Naive thymus-derived CD4-positive, alpha-beta T cell (primary cell): ENCODE measurements around the gene IVNS1ABP. TPM values are rescaled to one million over a fixed set of nuclear protein-coding genes. Genes with fewer than 3 reads are reported as not detected.

Experiments used
- ATAC-seq: fragments of 150-1000 bp; cut with Tn5 transposase; 2 replicates; pipeline ENCODE4 v1.10.0; 2021; ENCODE audit warnings: mild to moderate bottlenecking, moderate library complexity
- CTCF ChIA-PET: fragments of 350-600 bp; sonication (Branson Sonifier 250); formaldehyde crosslinking; loops from one replicate; lab custom pipeline; 2021; ENCODE audit warnings: antibody characterized with exemption; lab: Charles Lee
- POLR2A ChIA-PET: fragments of 350-600 bp; sonication (Branson Sonifier 250); formaldehyde crosslinking; loops from one replicate; lab custom pipeline; 2021; ENCODE audit warnings: antibody characterized with exemption, inconsistent platforms; lab: Charles Lee
- DNase-seq, 9 donors: peaks; one replicate each; pipeline versions ENCODE4 v3.0.0 to v3.0.0-alpha.2; 2020 to 2022; ENCODE audit warnings: mixed read lengths in 1 of 9
- H3K27ac ChIP-seq: one replicate; pipeline ENCODE4 v1.7.0; 2013; ENCODE audit warnings: mild to moderate bottlenecking, low read depth, low read length, moderate library complexity
- H3K27me3 ChIP-seq, 2 donors: one replicate each; pipeline ENCODE4 v1.7.0; 2013; ENCODE audit warnings: low read length in 2 of 2, mild to moderate bottlenecking in 2 of 2, moderate library complexity in 2 of 2; ENCODE audit not compliant: control insufficient read depth in 2 of 2, insufficient read depth in 2 of 2
- H3K36me3 ChIP-seq, 3 experiments: 1 replicate in 2 of 3; 2 replicates in 1 of 3; pipeline ENCODE4 v1.7.0; 2013; ENCODE audit warnings: low read length in 3 of 3, mild to moderate bottlenecking in 3 of 3, moderate library complexity in 1 of 3; ENCODE audit not compliant: insufficient read depth in 3 of 3, control insufficient read depth in 2 of 3
- H3K4me1 ChIP-seq, 2 donors: one replicate each; pipeline ENCODE4 v1.7.0; 2013; ENCODE audit warnings: low read length in 2 of 2, mild to moderate bottlenecking in 2 of 2, moderate library complexity in 1 of 2; ENCODE audit not compliant: control insufficient read depth in 2 of 2, insufficient read depth in 2 of 2
- H3K4me3 ChIP-seq: 2 replicates; pipeline ENCODE4 v1.7.0; 2013; ENCODE audit warnings: mild to moderate bottlenecking, low read length
- H3K9me3 ChIP-seq, 3 experiments: 1 replicate in 2 of 3; 2 replicates in 1 of 3; pipeline ENCODE4 v1.7.0; 2013; ENCODE audit warnings: low read length in 3 of 3; ENCODE audit not compliant: control insufficient read depth in 2 of 3
- H3K27ac Mint-ChIP-seq, 9 donors: one replicate each; pipeline ENCODE4 v1.8.0; 2020 to 2022; ENCODE audit warnings: mixed read lengths in 9 of 9, mild to moderate bottlenecking in 8 of 9, moderate library complexity in 5 of 9, inconsistent platforms in 2 of 9
- H3K27me3 Mint-ChIP-seq, 5 donors: one replicate each; pipeline ENCODE4 v1.8.0; 2021 to 2022; ENCODE audit warnings: mixed read lengths in 5 of 5, mild to moderate bottlenecking in 1 of 5
- H3K36me3 Mint-ChIP-seq, 5 donors: one replicate each; pipeline ENCODE4 v1.8.0; 2020 to 2022; ENCODE audit warnings: mixed read lengths in 5 of 5, mild to moderate bottlenecking in 3 of 5, inconsistent platforms in 1 of 5
- H3K4me1 Mint-ChIP-seq, 7 donors: one replicate each; pipeline ENCODE4 v1.8.0; 2020 to 2022; ENCODE audit warnings: mixed read lengths in 7 of 7, mild to moderate bottlenecking in 3 of 7, inconsistent platforms in 1 of 7
- H3K4me3 Mint-ChIP-seq, 10 donors: one replicate each; pipeline ENCODE4 v1.8.0; 2020 to 2022; ENCODE audit warnings: mild to moderate bottlenecking in 10 of 10, mixed read lengths in 10 of 10, moderate library complexity in 6 of 10, inconsistent platforms in 2 of 10
- H3K9me3 Mint-ChIP-seq, 11 donors: one replicate each; pipeline ENCODE4 v1.8.0; 2020 to 2022; ENCODE audit warnings: mixed read lengths in 11 of 11, mild to moderate bottlenecking in 4 of 11, inconsistent platforms in 1 of 11, moderate library complexity in 1 of 11
- intact Hi-C, 2 donors: fragments of 100-400 bp; cut with micrococcal nuclease; formaldehyde crosslinking; loops; one replicate each; pipeline ENCODE4 v1.15.1; 2023
- polyA plus RNA-seq, 2 donors: library from polyadenylated mRNA; unstranded; fragments of 300-500 nt; fragmentation: Illumina TruSeq; gene quantifications; one replicate each; pipeline ENCODE4 v1.2.3, GENCODE V29; 2021
- total RNA-seq, 6 experiments: library from RNA in 5 of 6; stranded (reverse) in 5 of 6; gene quantifications; 1 replicate in 5 of 6; 2 replicates in 1 of 6; pipeline ENCODE4 v1.2.3 and lab custom pipeline; 2021 to 2026

Gene IVNS1ABP
- total and polyA plus RNA-seq, 7 experiments from 2014 or later, result 67.0 to 268 (median 172) TPM

DNA sequence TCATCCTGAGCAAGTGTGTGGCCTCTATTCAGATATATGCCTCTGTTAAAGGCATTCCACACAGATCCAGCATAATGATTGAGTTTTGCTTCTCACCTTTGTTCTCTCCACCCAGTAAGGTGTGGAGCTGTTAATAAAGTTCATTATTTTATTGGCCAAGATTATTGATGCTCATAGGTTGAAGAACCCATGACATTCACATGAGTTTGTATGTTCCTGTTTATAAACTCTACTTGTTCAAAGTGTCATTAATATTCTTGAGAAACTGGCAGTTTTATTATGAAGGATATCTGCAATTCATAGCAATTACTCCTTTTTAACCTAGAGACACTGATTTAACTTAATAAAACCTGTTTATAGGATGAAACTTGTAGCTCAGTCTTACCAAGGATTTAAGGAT is 22.0 kb downstream of the IVNS1ABP start:
- H3K4me3 Mint-ChIP-seq, result no peak overlapping the region
- no peaks in the 10 kb centered on the region for H3K9me3 Mint-ChIP-seq
- ATAC-seq (no peak), DNase-seq (no peak)
- Histone ChIP-seq H3K27me3 (no peaks in the 10 kb centered on the region), H3K36me3 (peaks cover 5 to 39% (median 14%) of the 10 kb centered on the region in 3 experiments), H3K4me3 (no peak overlapping the region), H3K4me1 (peaks cover 0 to 6% of the 10 kb centered on the region in 2 donors), H3K27ac (no peak overlapping the region), H3K9me3 (no peaks in the 10 kb centered on the region)
- ChIA-PET CTCF (interaction anchor here (1.6 kb wide), 1 partner anchor 10 kb away, joined by 4 read pairs; no protein-coding TSS in a partner anchor), POLR2A (interaction anchor here (1.1 to 2.3 kb wide), 2 partner anchors 14 to 57 kb away, joined by 3 to 8 read pairs; no protein-coding TSS in a partner anchor)
- peaks cover 5 to 43% (median 33%) of the 10 kb centered on the region in 7 donors for H3K4me1 Mint-ChIP-seq
- peak overlapping the region in 6 of 9 donors; percentile 6 to 86 (median 68) for H3K27ac Mint-ChIP-seq
- intact Hi-C loops, result loop anchor here in 1 of 2 donors (2.0 kb wide), 1 partner anchor 56 kb away; no protein-coding TSS in a partner anchor
- peaks cover 10 to 52% (median 48%) of the 10 kb centered on the region in 5 donors for H3K36me3 Mint-ChIP-seq
- no peaks in the 10 kb centered on the region for H3K27me3 Mint-ChIP-seq

- ChIA-PET CTCF (interaction anchor here (2.2 kb wide), 1 partner anchor 55 kb away, joined by 9 read pairs; no protein-coding TSS in a partner anchor), POLR2A (interaction anchor here (1.2 to 2.0 kb wide), 3 partner anchors 10 to 24 kb away, joined by 5 to 9 read pairs (median 8); partner anchors contain the start of gene IVNS1ABP)
- Histone ChIP-seq H3K4me1 (peaks cover 0 to 8% of the 10 kb centered on the region in 2 donors), H3K27me3 (no peaks in the 10 kb centered on the region), H3K9me3 (no peaks in the 10 kb centered on the region), H3K4me3 (no peak overlapping the region), H3K36me3 (peaks cover 2 to 30% (median 14%) of the 10 kb centered on the region in 3 experiments), H3K27ac (no peak overlapping the region)
- intact Hi-C loops, result loop anchor here in 1 of 2 donors (2.0 kb wide), 1 partner anchor 55 kb away; no protein-coding TSS in a partner anchor
- DNase-seq, result no peak
- Mint-ChIP-seq H3K27ac (peak overlapping the region; percentile 27 to 90 (median 63)), H3K9me3 (peaks cover 0 to 9% (median 0%) of the 10 kb centered on the region in 11 donors), H3K27me3 (no peaks in the 10 kb centered on the region), H3K36me3 (peaks cover 5 to 52% (median 47%) of the 10 kb centered on the region in 5 donors), H3K4me1 (peaks cover 5 to 47% (median 39%) of the 10 kb centered on the region in 7 donors), H3K4me3 (no peak overlapping the region)
- ATAC-seq, result peak; percentile 9
Observed at GRCh38 chr1:185293967-185294542, 23.0 kb downstream of the IVNS1ABP start.

DNA sequence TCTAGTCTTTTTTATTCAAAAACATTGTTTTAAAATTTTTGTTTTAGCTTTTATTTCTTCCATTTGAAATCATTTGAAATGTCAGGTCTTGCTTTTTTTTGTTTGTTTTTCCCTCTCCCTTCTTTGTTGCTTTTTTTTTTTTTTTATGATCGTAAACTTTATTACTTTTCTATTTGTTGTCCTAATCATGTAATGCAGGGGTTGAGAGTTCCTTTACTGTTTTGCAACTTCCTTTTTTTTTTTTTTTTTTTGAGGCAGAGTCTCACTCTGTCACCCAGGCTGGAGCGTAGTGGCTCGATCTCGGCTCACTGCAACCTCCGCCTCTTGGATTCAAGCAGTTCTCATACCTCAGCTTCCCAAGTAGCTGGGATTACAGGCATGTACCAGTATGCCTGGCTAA is 24.8 kb downstream of the IVNS1ABP start:
- POLR2A ChIA-PET, result interaction anchor here (0.6 to 3.1 kb wide), 5 partner anchors 8 to 1004 kb away, joined by 5 to 12 read pairs (median 8); partner anchors contain the start of gene PRG4
- H3K27me3 Mint-ChIP-seq, result no peaks in the 10 kb centered on the region
- H3K27ac ChIP-seq, result no peak overlapping the region
- peak overlapping the region in 5 of 9 donors; percentile 63 to 88 (median 78) for H3K27ac Mint-ChIP-seq
- H3K27me3 ChIP-seq, result no peaks in the 10 kb centered on the region
- peaks cover 11 to 57% (median 43%) of the 10 kb centered on the region in 7 donors for H3K4me1 Mint-ChIP-seq
- H3K36me3 ChIP-seq, result peaks cover 0 to 12% (median 3%) of the 10 kb centered on the region in 3 experiments
- H3K9me3 ChIP-seq, result no peaks in the 10 kb centered on the region
- H3K4me3 ChIP-seq, result no peak overlapping the region
- no peak overlapping the region for H3K4me3 Mint-ChIP-seq
- CTCF ChIA-PET, result interaction anchor here (0.9 to 2.2 kb wide), 5 partner anchors 9 to 389 kb away, joined by 3 to 9 read pairs (median 4); no protein-coding TSS in a partner anchor
- intact Hi-C loops, result no loop called here
- H3K9me3 Mint-ChIP-seq, result peaks cover 0 to 13% (median 0%) of the 10 kb centered on the region in 11 donors
- DNase-seq (no peak), ATAC-seq (no peak)
- H3K4me1 ChIP-seq, result peaks cover 0 to 13% of the 10 kb centered on the region in 2 donors
- peaks cover 0 to 51% (median 37%) of the 10 kb centered on the region in 5 donors for H3K36me3 Mint-ChIP-seq

- peaks cover 0 to 7% (median 0%) of the 10 kb centered on the region in 3 experiments for H3K36me3 ChIP-seq
- DNase-seq, result no peak
- Mint-ChIP-seq H3K4me1 (peaks cover 11 to 59% (median 43%) of the 10 kb centered on the region in 7 donors), H3K36me3 (peaks cover 0 to 52% (median 35%) of the 10 kb centered on the region in 5 donors), H3K4me3 (no peak overlapping the region), H3K27ac (peak overlapping the region in 5 of 9 donors; percentile 9 to 88 (median 74)), H3K27me3 (no peaks in the 10 kb centered on the region), H3K9me3 (peaks cover 0 to 13% (median 0%) of the 10 kb centered on the region in 11 donors)
- ChIA-PET CTCF (interaction anchor here (0.9 to 1.3 kb wide), 4 partner anchors 9 to 52 kb away, joined by 3 to 7 read pairs (median 4); no protein-coding TSS in a partner anchor), POLR2A (interaction anchor here (0.6 to 3.1 kb wide), 4 partner anchors 11 to 1004 kb away, joined by 4 to 12 read pairs (median 7); partner anchors contain the start of genes IVNS1ABP and PRG4)
- no peak overlapping the region for H3K27ac ChIP-seq
- no peaks in the 10 kb centered on the region for H3K27me3 ChIP-seq
- no peak overlapping the region for H3K4me3 ChIP-seq
- peaks cover 0 to 13% of the 10 kb centered on the region in 2 donors for H3K4me1 ChIP-seq
- no peaks in the 10 kb centered on the region for H3K9me3 ChIP-seq
- peak; percentile 54 for ATAC-seq
- intact Hi-C loops, result loop anchor here in 1 of 2 donors (1.0 to 2.0 kb wide), 2 partner anchors 10 to 25 kb away; partner anchors contain the start of gene IVNS1ABP
Observed at GRCh38 chr1:185291652-185292051, 25.4 kb downstream of the IVNS1ABP start.

DNA sequence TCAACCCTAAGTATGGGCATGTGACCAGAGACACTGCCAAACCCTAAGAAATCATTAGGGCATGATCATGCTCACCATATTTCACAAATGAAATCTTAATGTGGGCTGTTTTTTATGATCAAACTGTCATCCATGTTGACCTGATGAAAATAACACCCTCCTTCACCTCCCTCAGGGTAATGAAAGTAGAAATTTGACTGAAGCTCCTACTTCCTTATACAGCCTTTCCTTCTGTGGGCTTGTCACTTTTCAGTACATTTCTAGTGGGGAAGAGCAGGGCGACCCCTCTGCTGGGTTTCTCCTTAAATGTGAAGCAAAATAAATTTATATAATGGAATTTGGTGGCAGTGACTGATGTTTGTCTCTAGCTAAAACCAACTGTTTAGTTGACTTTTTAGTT is 25.9 kb downstream of the IVNS1ABP start:
- ATAC-seq (no peak), DNase-seq (no peak)
- Histone ChIP-seq H3K4me3 (no peak overlapping the region), H3K4me1 (peaks cover 0 to 13% of the 10 kb centered on the region in 2 donors), H3K27me3 (no peaks in the 10 kb centered on the region), H3K9me3 (no peaks in the 10 kb centered on the region), H3K36me3 (peaks cover 0 to 2% (median 0%) of the 10 kb centered on the region in 3 experiments), H3K27ac (no peak overlapping the region)
- peak overlapping the region in 5 of 9 donors; percentile 23 to 88 (median 63) for H3K27ac Mint-ChIP-seq
- peaks cover 11 to 59% (median 46%) of the 10 kb centered on the region in 7 donors for H3K4me1 Mint-ChIP-seq
- POLR2A ChIA-PET, result interaction anchor here (1.2 to 3.1 kb wide), 3 partner anchors 10 to 27 kb away, joined by 4 to 12 read pairs (median 4); partner anchors contain the start of gene IVNS1ABP
- no peak overlapping the region for H3K4me3 Mint-ChIP-seq
- H3K36me3 Mint-ChIP-seq, result peaks cover 0 to 50% (median 30%) of the 10 kb centered on the region in 5 donors
- H3K27me3 Mint-ChIP-seq, result no peaks in the 10 kb centered on the region
- peaks cover 0 to 13% (median 0%) of the 10 kb centered on the region in 11 donors for H3K9me3 Mint-ChIP-seq
- CTCF ChIA-PET, result interaction anchor here (0.9 to 1.3 kb wide), 4 partner anchors 8 to 52 kb away, joined by 3 to 7 read pairs (median 4); no protein-coding TSS in a partner anchor
- intact Hi-C loops, result loop anchor here in 1 of 2 donors (1.0 to 2.0 kb wide), 2 partner anchors 10 to 26 kb away; partner anchors contain the start of gene IVNS1ABP

- Mint-ChIP-seq H3K4me3 (peak overlapping the region in 1 of 10 donors; percentile 21), H3K36me3 (peaks cover 0 to 48% (median 23%) of the 10 kb centered on the region in 5 donors), H3K27ac (peak overlapping the region in 3 of 9 donors; percentile 6 to 82 (median 33)), H3K27me3 (no peaks in the 10 kb centered on the region), H3K9me3 (peaks cover 0 to 13% (median 0%) of the 10 kb centered on the region in 11 donors), H3K4me1 (peaks cover 19 to 70% (median 53%) of the 10 kb centered on the region in 7 donors)
- no peaks in the 10 kb centered on the region for H3K27me3 ChIP-seq
- no peak overlapping the region for H3K4me3 ChIP-seq
- DNase-seq (no peak), ATAC-seq (no peak)
- H3K4me1 ChIP-seq, result peaks cover 0 to 19% of the 10 kb centered on the region in 2 donors
- H3K27ac ChIP-seq, result no peak overlapping the region
- no peaks in the 10 kb centered on the region for H3K36me3 ChIP-seq
- POLR2A ChIA-PET, result interaction anchor here (1.1 to 3.1 kb wide), 4 partner anchors 9 to 52 kb away, joined by 4 to 12 read pairs (median 4); partner anchors contain the start of gene IVNS1ABP
- CTCF ChIA-PET, result no interaction called here
- intact Hi-C loops, result loop anchor here (2.0 to 10.0 kb wide), 2 partner anchors 27 to 135 kb away; partner anchors contain the start of genes SWT1 (in 2 of the 2), TRMT1L (in 2 of the 2) and IVNS1ABP (in 1 of the 2)
- no peaks in the 10 kb centered on the region for H3K9me3 ChIP-seq
Observed at GRCh38 chr1:185289880-185290279, 27.2 kb downstream of the IVNS1ABP start.
